OCI-M2 (cell line): ENCODE data around the gene PACRG.

ENCODE experiments used
- DNase-seq: peaks from one replicate; lab custom pipeline; 2025; ENCODE audit not compliant: unreplicated experiment; lab: John Stamatoyannopoulos, UW

The PACRG gene

DNA sequence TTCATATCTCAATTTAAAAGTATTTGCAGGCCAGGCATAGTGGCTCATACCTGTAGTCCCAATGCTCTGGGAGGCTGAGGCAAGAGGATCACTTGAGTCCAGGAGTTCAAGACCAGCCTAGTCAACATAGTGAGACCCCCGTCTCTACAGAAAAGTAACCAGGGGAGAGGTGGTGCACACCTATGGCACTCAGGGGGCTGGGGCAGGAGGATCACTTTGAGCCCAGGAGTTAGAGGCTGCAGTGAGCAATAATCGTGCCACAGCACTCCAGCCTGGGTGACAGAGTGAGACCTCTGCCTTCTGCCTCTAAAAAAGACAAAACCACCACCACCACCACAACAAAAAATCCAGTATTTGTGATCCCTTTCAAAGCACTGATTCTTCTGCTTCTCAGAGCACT lies 501.3 kb downstream of the PACRG start:
- no peak for DNase-seq

DNA sequence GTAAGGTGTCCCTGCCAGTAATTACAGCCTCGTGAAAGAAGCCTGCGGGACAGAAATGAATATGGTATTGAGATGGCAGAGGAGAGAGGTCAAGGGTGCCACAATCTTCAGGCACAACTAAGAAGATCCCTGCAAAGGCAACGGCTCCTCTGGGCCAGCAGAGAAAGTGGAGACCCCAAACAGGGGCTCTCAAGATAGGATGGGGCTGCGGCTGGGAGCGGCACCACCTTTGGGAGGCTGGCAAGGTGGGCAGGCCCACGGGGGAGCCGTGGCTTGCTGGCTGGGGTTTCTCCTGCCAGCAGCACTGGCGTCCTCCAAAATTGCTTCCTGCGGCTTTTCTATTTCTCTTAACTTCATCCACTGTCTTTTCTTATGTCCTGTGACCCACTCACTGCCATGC lies 503.1 kb downstream of the PACRG start:
- DNase-seq: no peak

DNA sequence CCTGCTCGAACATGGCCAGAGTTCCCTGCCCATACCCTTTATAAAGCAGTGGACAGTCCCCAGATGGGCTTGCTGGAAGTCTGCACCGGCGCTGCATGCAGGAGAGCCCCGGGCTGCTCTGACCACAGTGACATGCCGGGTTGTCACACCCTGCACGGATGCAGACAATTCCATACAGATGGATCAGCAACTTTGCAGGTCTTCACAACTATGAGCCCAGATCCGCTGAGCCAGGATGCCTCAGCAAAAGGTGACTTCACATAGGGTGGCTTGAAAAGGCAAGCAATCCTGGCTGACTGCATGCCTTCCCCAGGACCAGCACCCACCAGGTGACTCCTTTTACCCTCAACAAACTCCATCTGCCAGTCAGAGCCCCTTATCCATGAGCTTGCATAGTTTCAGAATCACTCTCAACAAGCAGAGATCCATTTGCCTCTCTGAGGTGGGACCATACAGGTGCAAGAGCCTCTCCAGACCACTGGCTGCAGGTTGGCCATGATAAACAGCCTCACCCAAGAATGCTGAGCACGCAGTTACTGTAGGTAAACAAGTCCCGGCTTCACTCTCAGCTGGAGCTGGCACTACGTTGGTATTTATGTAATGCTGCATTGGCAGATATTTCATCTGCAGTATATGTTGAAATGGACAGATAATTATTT lies 503.7 kb downstream of the PACRG start:
- no peak for DNase-seq

- DNase-seq: no peak
These were observed 504.3 kb downstream of the PACRG start for GRCh38 chr6:163232015-163232523.

DNA sequence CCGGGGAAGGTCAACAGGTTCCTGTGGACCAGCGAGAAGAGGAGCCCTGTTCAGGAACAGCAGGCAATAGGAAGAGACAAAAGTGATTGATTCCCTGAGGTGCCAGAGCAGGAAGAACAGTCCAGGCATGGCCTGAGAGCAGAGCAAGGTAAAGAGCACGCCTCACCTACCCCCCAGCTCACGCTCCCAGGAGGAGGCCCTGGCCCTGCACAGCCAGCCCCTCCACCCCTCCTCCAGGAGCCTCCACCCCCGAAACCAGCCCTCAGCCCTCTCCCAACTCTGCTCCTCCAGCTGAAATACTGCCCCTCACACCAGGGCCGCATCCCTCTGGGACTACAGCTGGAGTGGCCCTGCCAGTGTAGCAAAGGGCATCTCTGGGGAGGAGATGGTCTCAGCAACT lies 504.9 kb downstream of the PACRG start:
- no peak for DNase-seq

GRCh38 chr6:163237110-163237509 lies 509.3 kb downstream of the PACRG start:
- DNase-seq: no peak

DNA sequence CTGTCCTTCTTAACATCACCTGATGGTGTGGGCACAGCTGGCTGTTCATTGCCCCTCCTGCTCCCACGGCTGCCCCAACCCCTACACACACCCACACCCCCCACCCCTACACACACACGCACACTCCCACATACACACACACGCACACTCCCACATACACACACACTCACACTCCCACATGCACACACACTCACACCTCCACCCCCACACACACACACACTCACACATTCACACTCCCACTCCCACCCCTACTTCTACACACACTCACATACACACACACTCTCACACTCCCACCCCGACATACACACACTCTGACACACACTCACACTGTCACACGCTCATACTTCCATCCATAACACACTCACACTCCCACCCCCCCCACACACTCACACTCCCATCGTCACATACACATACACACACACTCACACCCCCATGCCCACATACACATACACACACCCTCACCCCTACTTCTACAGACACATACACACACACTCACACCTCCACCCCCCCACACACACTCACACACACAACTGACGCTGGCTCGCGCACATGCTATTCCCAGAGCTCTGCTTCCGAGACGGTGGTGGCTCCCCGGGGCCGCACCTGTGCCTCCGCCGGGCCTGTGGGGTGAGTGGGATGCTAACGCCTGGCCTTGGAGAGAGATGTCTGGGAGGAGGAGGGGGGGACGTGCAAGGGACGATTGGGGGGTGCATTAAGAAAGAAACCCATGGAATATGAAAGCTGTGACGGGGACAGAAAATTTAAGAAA lies 512.0 kb downstream of the PACRG start:
- DNase-seq: no peak

DNA sequence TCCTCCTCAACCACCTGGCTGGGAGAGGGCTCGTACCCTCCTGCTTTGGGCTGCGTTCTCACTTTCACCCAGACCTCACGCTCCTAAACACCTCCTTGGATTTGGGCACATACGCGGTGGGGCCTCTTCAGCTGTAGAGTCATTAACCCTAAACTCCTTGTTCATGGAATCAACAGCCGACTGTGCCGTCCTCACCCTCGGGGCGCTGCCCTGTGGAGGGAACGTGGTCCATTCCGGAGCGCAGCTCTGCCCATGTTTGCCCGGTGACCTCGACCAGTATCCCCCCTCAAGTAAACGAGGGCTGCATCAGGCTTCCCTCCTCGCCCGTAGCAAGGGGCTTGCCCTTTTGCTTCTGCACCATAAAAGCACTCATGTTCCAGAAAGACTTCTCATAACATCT lies 512.8 kb downstream of the PACRG start:
- DNase-seq: no peak

DNA sequence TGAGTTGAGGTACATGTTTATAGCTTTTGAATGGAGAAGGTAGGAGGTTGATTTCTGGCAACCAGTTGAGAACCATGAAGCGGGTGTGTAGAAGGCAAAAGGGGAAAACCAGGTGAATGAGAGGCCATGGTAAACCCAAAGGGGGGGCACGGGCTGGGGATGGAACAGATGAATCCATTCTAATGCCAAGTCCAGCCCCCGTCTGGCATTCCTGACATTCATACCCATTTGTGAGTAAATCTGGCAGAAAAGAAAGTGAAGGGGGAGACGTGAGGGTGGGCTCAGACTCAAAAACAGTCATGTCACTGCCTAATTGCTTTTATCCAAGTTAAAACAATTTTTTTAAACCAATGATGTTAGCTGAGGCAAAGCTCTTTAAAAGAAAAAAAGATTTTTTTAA lies 513.9 kb downstream of the PACRG start:
- no peak for DNase-seq

GRCh38 chr6:163243083-163243482 lies 515.3 kb downstream of the PACRG start:
- DNase-seq: no peak

GRCh38 chr6:163243692-163244589 lies 516.2 kb downstream of the PACRG start:
- no peak for DNase-seq

DNA sequence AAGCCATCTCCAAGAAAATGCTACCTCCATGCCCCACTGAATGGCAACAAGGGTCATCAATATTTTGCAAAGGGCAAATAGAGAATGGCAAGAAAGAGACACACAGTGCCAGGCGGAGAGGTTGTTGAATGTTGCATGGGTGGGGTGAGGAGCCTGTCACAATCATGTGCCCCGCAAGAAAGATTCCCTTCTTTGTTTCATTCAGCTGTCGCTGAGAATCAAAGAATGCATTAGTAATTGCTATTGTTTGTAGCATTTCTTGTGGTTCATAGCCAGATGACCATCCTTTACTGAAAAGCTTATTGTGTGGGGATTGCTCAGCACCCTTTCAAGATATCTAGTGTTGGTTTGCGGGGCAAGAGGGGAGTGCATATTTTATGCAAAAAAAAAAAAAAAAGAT lies 520.3 kb downstream of the PACRG start:
- no peak for DNase-seq

- no peak for DNase-seq
These were observed 521.9 kb downstream of the PACRG start for GRCh38 chr6:163249651-163250101.

- DNase-seq: no peak
These were observed 522.3 kb downstream of the PACRG start for GRCh38 chr6:163250116-163250515.

DNA sequence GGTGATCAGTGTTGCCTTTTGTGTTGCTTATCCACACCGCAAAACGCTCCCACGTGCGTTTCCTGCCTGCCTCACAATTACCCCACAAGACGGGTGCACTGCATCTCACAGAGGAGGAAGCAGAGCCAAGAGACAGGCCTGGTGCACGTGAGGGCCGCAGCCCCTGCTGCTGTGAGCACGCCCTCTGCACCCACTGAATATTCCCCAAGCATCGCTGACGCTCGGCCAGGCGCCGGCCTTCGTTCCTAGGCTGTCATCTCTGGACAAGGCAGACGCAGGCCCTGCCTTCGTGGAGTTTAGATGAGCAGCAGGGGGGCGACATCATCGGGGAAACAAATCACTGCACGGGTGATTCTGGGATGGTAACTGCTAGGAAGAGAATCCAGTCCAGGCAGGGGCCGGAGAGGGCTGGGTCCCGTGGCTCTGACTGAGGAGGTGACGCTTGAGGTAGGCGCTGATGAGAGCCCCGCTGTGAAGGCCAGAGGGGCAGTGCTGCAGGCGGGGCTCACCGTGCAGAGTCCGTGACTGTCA lies 524.4 kb downstream of the PACRG start:
- DNase-seq: no peak

GRCh38 chr6:163253556-163254213 lies 525.9 kb downstream of the PACRG start:
- DNase-seq: no peak

DNA sequence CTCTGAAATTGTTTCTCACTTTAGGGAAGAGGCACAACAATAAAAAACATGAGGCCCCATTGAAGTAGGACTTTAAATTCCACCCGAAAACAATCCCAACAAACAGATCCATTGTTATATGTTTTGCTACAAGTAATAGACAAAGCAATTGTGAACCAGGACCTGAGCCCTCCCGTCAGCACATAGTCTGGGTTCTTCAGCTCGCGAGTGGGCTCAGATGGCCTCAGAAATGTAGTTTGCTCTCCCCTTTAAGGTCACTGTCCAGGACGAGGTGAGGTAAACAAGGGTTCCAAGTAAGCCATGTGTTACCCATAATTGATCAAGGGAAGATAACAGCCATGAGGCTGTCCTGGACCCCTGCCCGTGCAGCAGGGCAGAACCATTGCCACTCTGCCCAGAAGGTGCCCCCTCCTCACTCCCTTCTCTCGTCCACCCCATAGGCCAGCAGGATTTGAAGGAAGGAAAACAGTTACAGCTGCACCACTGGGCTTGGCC lies 526.6 kb downstream of the PACRG start:
- no peak for DNase-seq

DNA sequence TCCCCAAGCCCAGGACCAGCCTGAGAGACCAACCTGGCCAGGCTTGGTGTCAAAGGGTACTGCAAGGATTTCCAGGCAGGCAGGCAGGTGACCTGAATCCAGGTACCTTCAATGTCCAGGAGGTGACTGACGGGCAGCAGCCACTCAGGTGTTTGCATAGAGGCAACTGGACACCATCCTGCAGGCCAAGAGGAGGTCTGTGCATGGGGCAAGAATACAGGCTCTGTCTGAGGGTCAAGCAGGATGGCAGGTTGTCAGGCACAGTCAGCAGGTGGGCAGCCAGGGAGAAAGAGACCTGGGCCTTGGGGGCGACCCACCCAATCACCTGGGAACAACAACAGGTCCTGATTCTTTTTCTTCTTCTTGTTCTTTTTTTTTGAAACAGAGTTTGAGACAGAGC lies 527.5 kb downstream of the PACRG start:
- no peak for DNase-seq

DNA sequence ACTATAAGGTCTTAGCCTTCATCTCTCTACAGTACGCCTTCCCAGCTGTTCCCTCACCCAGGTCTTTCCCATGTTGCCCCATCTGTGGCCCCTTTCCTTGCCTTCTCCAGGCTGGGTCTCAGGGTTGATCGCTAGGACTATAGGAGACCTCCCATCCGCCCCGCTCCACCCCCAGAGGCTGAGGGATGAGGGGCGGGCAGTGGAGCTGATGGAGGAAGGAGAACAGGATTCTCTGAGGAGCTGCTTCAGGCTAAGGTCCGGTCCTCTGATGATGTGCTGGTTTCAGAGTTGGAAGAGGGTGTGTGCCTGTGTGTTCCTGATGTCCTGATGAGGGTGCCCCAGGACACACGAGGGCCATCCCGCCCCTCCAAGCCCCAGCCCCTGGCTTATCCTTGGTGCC lies 531.9 kb downstream of the PACRG start:
- DNase-seq: no peak

DNA sequence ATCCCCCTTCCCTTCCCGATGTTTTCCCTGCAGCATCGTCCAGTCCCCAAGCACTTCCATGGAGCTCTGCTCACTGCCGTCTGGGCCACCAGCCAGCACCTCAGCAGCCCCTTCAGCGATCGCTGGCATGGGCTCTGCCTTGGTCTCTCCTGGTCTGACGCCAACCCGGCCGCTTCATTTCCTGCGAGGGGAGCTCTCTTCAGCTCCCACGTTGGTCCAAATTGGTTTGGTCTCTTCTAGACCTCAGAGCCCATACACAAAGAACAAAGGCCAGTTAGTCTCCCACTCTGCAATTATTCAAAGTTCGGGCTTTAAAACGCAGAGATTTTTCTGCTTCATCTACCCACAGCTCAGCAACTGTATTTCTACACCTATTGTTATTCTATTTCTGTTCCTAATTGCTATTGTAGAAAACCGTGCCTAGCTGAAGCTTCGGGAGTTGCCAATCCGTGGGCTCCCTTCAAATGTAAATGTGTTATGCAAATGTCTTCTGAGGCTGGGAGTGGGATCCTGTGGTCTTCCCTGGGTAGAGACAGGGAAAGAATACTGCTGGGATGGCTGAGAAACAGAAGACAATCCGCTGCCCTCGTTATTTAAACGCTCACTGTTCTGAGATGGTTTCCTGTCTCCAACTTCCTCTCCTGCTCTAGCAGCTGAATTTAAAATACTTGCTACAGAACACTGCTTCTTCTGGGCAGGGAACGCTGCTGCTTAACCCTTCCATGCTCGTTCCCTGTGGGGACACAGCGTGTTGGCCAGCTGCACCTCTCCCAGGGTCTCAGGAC lies 532.5 kb downstream of the PACRG start:
- no peak for DNase-seq
